HUES48 (cell line): Measurements from ENCODE around the gene SEZ6L.

Source experiments
- H3K27ac ChIP-seq: one replicate; pipeline ENCODE4 v1.7.0; 2013; ENCODE audit warnings: low read depth, low read length, inconsistent platforms
- H3K27me3 ChIP-seq: 2 replicates; pipeline ENCODE4 v1.6.1; 2013; ENCODE audit warnings: mild to moderate bottlenecking, low read length; ENCODE audit not compliant: control insufficient read depth, insufficient read depth
- H3K36me3 ChIP-seq: 2 replicates; pipeline ENCODE4 v1.6.1; 2013; ENCODE audit warnings: low read length; ENCODE audit not compliant: control insufficient read depth, insufficient read depth
- H3K4me1 ChIP-seq: 2 replicates; pipeline ENCODE4 v1.6.1; 2013; ENCODE audit warnings: mild to moderate bottlenecking, low read length; ENCODE audit not compliant: control insufficient read depth, insufficient read depth
- H3K4me3 ChIP-seq: 2 replicates; pipeline ENCODE4 v1.5.1; 2013; ENCODE audit warnings: mild to moderate bottlenecking, low read depth, low read length
- H3K9ac ChIP-seq: 2 replicates; pipeline ENCODE4 v1.6.1; 2013; ENCODE audit warnings: mild to moderate bottlenecking, low read depth, low read length, moderate library complexity
- H3K9me3 ChIP-seq: 2 replicates; pipeline ENCODE4 v1.6.1; 2013; ENCODE audit warnings: low read length; ENCODE audit not compliant: control insufficient read depth, insufficient read depth

Gene SEZ6L

DNA sequence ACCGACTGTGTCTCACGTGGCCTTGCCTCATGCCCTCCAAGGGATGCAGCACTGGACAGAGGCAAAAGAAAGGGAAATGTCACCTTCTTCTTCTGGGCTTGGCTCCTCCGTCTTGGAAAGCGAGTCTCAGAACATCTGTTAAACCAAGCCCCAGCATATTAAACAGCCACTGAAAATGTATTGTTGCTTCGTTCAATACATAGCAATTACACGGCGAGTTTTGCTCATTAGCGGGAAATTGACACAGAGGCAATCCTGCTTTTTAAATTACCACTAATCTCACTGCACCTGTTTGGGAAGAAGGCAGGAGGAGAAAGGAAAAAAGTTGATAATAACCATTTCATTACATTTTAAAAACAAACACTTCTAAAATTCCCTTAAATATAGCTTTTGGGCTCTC lies 72.1 kb downstream of the SEZ6L start:
- no peak overlapping the region for H3K4me3 ChIP-seq
- H3K27ac ChIP-seq, result no peak overlapping the region
- no peaks in the 10 kb centered on the region for H3K27me3 ChIP-seq
- H3K36me3 ChIP-seq, result no peaks in the 10 kb centered on the region
- no peaks in the 10 kb centered on the region for H3K9me3 ChIP-seq
- H3K9ac ChIP-seq, result no peak overlapping the region
- H3K4me1 ChIP-seq, result no peaks in the 10 kb centered on the region

DNA sequence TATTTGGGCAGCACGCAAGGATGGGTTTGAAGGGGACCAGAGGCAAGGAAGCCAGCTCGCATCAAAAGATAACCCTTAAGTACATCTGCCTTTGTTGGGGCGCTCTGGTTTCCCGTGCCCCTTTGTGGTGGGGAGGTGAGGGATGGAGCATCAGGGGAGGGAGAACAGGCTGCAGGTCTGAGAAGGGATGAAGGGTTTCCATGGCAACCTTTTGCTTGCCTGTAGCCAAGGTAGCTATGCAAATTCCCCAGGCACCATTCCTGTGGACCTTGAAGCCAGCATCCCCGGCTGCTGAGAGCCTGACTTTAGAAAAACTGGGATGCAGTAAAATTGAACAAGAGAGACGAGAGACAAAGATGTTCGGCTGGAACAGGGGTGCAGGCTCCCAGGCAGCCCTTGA lies 75.7 kb downstream of the SEZ6L start:
- Histone ChIP-seq H3K36me3 (no peaks in the 10 kb centered on the region), H3K9me3 (no peaks in the 10 kb centered on the region), H3K9ac (no peak overlapping the region), H3K4me1 (no peaks in the 10 kb centered on the region), H3K27ac (no peak overlapping the region), H3K4me3 (no peak overlapping the region), H3K27me3 (no peaks in the 10 kb centered on the region)

DNA sequence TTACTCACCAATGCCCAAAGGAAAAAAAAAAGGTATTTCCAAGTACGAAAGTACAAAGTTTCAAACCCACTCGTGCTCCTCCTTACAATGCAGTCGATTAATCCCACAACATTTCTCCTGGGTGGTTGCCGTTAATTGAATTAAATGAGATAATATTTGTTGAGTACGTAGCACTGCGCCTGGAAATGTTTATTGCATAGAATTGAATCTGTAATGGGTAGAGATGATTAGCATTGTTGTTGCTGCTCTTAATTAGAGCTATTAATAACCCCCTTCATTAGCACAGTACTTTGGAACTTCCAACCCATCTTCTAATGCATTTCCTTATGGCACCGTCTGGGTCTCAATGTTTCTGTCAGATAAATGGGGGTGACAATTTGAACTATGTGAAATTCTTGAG lies 77.3 kb downstream of the SEZ6L start:
- Histone ChIP-seq H3K4me3 (no peak overlapping the region), H3K36me3 (no peaks in the 10 kb centered on the region), H3K9me3 (no peaks in the 10 kb centered on the region), H3K4me1 (no peaks in the 10 kb centered on the region), H3K27ac (no peak overlapping the region), H3K9ac (no peak overlapping the region), H3K27me3 (no peaks in the 10 kb centered on the region)

DNA sequence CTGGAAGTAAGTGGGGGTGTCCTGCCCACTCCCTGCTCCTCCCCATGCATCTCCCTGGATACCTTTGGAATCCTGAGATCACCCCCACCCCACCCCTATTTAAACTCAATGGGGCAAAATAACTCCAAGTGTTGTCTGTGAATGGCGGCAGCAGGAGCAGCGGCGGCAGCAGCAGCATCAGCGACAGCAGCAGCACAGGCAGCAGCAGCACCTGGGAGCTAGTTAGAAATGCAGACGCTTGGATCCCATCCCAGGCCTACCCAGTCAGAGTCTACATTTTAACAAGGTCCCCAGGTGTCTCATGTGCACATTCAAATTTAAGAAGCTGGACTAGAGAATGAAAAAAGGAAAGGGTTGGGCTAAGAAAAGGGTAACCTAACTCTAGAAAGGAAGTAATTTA lies 82.6 kb downstream of the SEZ6L start:
- Histone ChIP-seq H3K4me3 (no peak overlapping the region), H3K27ac (no peak overlapping the region), H3K9me3 (no peaks in the 10 kb centered on the region), H3K4me1 (no peaks in the 10 kb centered on the region), H3K9ac (no peak overlapping the region), H3K27me3 (no peaks in the 10 kb centered on the region), H3K36me3 (no peaks in the 10 kb centered on the region)

DNA sequence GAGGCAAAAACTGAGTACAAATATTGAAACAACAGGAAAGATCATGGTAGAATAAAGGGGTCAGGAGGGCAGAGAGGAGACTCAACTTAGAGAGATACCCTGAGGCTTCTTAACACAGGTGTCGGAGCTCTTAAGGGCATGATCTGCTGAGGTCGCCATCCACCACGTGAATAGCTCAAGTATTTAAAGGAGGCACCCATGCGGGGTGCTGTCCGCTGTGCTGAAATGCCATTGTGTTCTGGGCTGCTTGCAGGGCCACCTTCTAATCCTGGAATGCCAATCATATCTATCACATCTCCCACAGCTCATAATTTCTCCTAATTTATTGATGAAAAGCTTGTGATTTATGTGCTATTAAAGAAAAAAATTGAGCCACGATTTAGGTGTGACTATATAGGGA lies 90.2 kb downstream of the SEZ6L start:
- Histone ChIP-seq H3K4me1 (no peaks in the 10 kb centered on the region), H3K27me3 (peaks cover 9% of the 10 kb centered on the region; the same call in 1 of the 2 replicates), H3K9ac (no peak overlapping the region), H3K27ac (no peak overlapping the region), H3K9me3 (no peaks in the 10 kb centered on the region), H3K4me3 (no peak overlapping the region), H3K36me3 (no peaks in the 10 kb centered on the region)

DNA sequence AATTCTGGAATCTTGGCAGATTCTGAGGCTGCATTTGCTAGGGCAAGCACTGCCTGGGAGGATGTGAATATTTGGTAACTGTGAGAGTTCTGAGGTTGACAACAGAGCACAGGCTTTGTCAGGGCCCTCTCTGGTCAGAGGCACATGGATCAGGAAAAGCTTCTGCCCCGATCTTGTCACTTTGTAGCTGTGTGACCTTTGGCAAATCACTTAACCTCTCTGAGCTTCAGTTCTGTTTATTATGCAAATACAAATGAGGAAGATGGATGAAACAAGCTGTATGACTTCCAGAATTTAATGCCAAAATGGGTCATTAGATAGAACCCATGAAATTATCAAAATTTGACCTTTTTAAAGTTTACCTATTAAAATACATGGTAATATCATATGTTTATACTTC lies 94.9 kb downstream of the SEZ6L start:
- H3K27me3 ChIP-seq, result peaks cover 9% of the 10 kb centered on the region; the same call in 1 of the 2 replicates
- H3K9ac ChIP-seq, result no peak overlapping the region
- no peak overlapping the region for H3K27ac ChIP-seq
- no peaks in the 10 kb centered on the region for H3K9me3 ChIP-seq
- no peak overlapping the region for H3K4me3 ChIP-seq
- H3K36me3 ChIP-seq, result no peaks in the 10 kb centered on the region
- H3K4me1 ChIP-seq, result no peaks in the 10 kb centered on the region

DNA sequence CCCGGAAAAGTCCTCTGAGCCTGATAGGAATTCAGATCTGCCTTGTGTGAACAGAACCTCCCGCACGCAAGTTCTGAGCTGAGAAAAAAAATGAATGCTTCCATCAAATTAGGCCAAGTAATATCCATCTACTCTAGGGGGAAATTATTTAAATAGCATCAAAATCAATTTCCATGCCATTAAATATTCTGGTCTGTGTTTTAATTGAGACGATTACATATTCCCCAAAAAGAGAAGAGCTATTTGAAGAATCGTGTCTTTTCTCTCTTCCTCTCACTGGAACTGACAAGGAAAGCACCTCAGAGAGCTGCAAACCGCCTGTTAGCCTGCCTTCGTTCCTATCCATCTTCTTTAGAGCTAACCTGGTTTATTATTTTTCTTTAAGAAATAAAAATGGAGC lies 96.0 kb downstream of the SEZ6L start:
- H3K27me3 ChIP-seq, result 0 out of 2 replicates have a peak, but pooled peaks cover 7% of the 10 kb centered on the region
- no peaks in the 10 kb centered on the region for H3K36me3 ChIP-seq
- no peaks in the 10 kb centered on the region for H3K9me3 ChIP-seq
- H3K27ac ChIP-seq, result no peak overlapping the region
- no peak overlapping the region for H3K4me3 ChIP-seq
- no peaks in the 10 kb centered on the region for H3K4me1 ChIP-seq
- H3K9ac ChIP-seq, result no peak overlapping the region

DNA sequence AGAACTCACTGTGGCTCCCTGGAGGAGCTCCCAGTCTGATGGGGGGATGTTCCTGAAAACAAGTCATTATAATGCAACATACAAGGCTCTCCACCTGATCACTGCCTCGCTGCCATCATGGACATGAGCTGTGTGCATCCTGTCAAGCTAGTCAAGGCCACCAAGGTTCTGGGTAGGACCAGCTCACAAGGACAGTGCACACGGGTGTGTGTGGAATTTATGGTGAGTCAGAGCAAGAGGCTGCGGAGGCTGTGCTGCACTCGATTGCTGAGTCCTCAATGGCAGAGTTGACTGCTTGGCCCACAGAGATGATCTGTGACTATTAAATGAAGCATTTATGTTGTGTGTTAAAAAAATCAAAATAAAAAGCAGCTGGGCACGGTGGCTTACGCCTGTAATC lies 96.6 kb downstream of the SEZ6L start:
- Histone ChIP-seq H3K9me3 (no peaks in the 10 kb centered on the region), H3K4me3 (no peak overlapping the region), H3K27ac (no peak overlapping the region), H3K4me1 (no peaks in the 10 kb centered on the region), H3K9ac (no peak overlapping the region), H3K27me3 (0 out of 2 replicates have a peak, but pooled peaks cover 7% of the 10 kb centered on the region), H3K36me3 (no peaks in the 10 kb centered on the region)

DNA sequence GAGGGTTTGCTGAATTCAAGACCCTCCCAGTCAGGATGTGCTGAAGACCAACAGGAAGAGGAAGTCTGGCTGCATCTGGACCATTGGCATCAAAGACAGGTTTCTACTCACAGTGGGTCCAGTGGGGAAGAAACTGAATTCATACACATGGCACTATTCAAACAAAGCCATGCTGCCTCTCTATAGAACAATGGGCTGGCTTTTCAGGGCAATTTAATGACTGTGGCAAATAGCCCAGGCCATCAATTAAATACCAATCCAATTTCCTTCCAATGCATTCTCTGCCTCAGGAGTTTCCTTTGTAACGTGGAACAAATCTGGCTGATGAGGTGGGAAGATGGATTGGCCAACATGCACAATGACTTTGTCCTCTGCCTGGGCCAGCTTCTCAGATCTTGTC lies 98.6 kb downstream of the SEZ6L start:
- Histone ChIP-seq H3K9me3 (no peaks in the 10 kb centered on the region), H3K27ac (no peak overlapping the region), H3K4me3 (no peak overlapping the region), H3K4me1 (no peaks in the 10 kb centered on the region), H3K36me3 (no peaks in the 10 kb centered on the region), H3K9ac (no peak overlapping the region), H3K27me3 (no peaks in the 10 kb centered on the region)

DNA sequence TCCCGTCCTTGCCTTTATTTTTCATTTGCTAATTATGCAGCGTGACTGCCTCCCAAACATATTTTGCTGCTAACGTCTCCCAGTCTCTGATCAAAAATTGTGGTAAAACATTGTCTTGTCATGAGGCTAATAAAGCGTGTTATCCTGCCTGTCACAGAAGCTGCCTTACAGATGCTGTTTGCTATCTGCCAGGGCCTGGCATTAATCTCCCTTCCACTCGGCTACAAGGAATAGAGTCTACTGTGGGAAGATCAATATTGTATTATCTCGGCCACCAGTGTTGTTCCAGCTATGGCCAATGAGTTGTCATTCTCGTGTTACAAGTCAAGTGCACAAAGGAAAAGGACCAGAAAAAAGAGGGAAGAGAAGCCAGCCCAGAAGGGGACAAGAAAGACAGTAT lies 100.3 kb downstream of the SEZ6L start:
- Histone ChIP-seq H3K9ac (no peak overlapping the region), H3K27ac (no peak overlapping the region), H3K27me3 (no peaks in the 10 kb centered on the region), H3K4me3 (no peak overlapping the region), H3K4me1 (no peaks in the 10 kb centered on the region), H3K9me3 (no peaks in the 10 kb centered on the region), H3K36me3 (no peaks in the 10 kb centered on the region)

DNA sequence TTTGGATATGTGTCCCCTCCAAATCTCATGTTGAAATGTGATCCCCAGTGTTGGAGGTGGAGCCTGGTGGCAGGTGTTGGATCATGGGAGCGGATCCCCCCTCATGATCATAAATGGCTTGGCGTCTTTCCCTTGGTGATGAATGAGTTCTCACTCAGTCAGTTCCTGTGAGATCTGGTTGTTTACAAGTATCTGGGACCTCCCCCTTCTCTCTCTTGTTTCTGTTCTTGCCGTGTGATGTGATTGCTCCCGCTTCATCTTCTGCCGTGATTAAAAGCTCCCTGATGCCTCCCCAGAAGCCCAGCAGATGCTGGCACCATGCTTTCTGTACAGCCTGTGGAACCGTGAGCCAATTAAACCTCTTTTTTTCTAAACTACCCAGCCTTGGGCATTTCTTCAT lies 102.2 kb downstream of the SEZ6L start:
- Histone ChIP-seq H3K9ac (no peak overlapping the region), H3K4me1 (peaks cover 4% of the 10 kb centered on the region; the same call in 1 of the 2 replicates), H3K4me3 (no peak overlapping the region), H3K27me3 (no peaks in the 10 kb centered on the region), H3K36me3 (no peaks in the 10 kb centered on the region), H3K27ac (no peak overlapping the region), H3K9me3 (no peaks in the 10 kb centered on the region)
